Measurements from ENCODE around the gene ERLEC1. TPM values are rescaled to one million over a fixed set of nuclear protein-coding genes. Genes with fewer than 3 reads are reported as not detected.

ERLEC1 gene
- total RNA-seq, 1 experiment from 2014 or later: 21.6 TPM

- Histone ChIP-seq H3T11ph (ENCODE audit: low read length) (no peak overlapping the region), H2BK5ac (ENCODE audit: insufficient read length, low read length) (no peak overlapping the region), H2BK15ac (ENCODE audit: low read depth, low read length) (no peak overlapping the region), H3K14ac (ENCODE audit: insufficient read depth, low read length) (no peak overlapping the region), H2AK5ac (ENCODE audit: insufficient read length, low read length) (no peak overlapping the region), H3K18ac (ENCODE audit: insufficient read length, low read depth, low read length) (no peak overlapping the region), H4K91ac (ENCODE audit: insufficient read length, low read depth, low read length) (no peak overlapping the region), H3K79me1 (ENCODE audit: insufficient read depth, low read depth, low read length, poor library complexity, severe bottlenecking) (no peaks in the 10 kb centered on the region), H3K9ac (ENCODE audit: extremely low read depth, insufficient read length, low read length) (no peak overlapping the region), H3K27me3 (ENCODE audit: insufficient read depth, low read length) (no peaks in the 10 kb centered on the region; the same call in 1 of the 2 replicates), H3K9me3 (ENCODE audit: control insufficient read depth, low read depth, low read length) (no peaks in the 10 kb centered on the region), H2BK20ac (ENCODE audit: low read depth, low read length, poor library complexity, severe bottlenecking) (no peak overlapping the region), H4K5ac (ENCODE audit: insufficient read length, low read depth, low read length) (no peak overlapping the region), H3K4ac (ENCODE audit: low read depth, low read length) (no peak overlapping the region), H3K4me1 (ENCODE audit: insufficient read depth, low read length) (no peaks in the 10 kb centered on the region), H2AFZ (ENCODE audit: low read length) (no peak overlapping the region), H4K8ac (replicated peaks; ENCODE audit: insufficient read length, low read depth, low read length) (no peak overlapping the region), H3K56ac (ENCODE audit: insufficient read length, low read depth, low read length) (no peak overlapping the region), H2BK12ac (ENCODE audit: insufficient read length, low read depth, low read length) (no peak overlapping the region), H4K20me1 (ENCODE audit: control insufficient read depth, insufficient read depth, insufficient read length) (no peaks in the 10 kb centered on the region), H3K79me2 (ENCODE audit: insufficient read depth, low read length) (no peaks in the 10 kb centered on the region), H3K23me2 (ENCODE audit: insufficient read length, low read depth, low read length, poor library complexity, severe bottlenecking) (no peaks in the 10 kb centered on the region), H3K23ac (ENCODE audit: insufficient read length, low read depth, low read length) (no peak overlapping the region), H3K27ac (ENCODE audit: insufficient read length, low read depth, low read length) (no peak overlapping the region), H2BK120ac (ENCODE audit: low read depth, low read length, poor library complexity, severe bottlenecking) (no peak overlapping the region), H3K4me2 (ENCODE audit: insufficient read depth, insufficient read length, low read length) (no peak overlapping the region)
- H3K27ac Mint-ChIP-seq: 0 out of 7 replicates have a peak overlapping the region, but pooled peaks of 1 of the 3 experiments have one; percentile 16
- H3K27me3 Mint-ChIP-seq (ENCODE audit: low read depth): no peaks in the 10 kb centered on the region
- DNase-seq: no peak
- 0 out of 4 replicates have a peak, but pooled peaks cover 0 to 3% of the 10 kb centered on the region in 2 experiments for H3K4me1 Mint-ChIP-seq
- H3K4me3 Mint-ChIP-seq: no peak overlapping the region
- H3K9me3 Mint-ChIP-seq: no peaks in the 10 kb centered on the region
- WGBS (ENCODE audit: extremely low coverage, insufficient read length, low lambda C conversion rate): no CpG with 5 or more reads among the region's 2 CpGs
- peaks cover 22 to 41% (median 36%) of the 10 kb centered on the region in 3 experiments; a peak in 6 of 7 replicates for H3K36me3 Mint-ChIP-seq (ENCODE audit: insufficient read depth in 1 of 3, low read depth in 3 of 3)
- TF ChIP-seq CTCF (conservative IDR thresholded peaks at IDR 0.05): no peak
These were observed 78.4 kb downstream of the ERLEC1 start for GRCh38 chr2:53865264-53865663.
